Heart left ventricle (tissue), 13 donors: ENCODE measurements around the gene CHRD.

Source experiments
- CTCF ChIP-seq, 12 donors: fragments of 200-600 bp; sonication (generic) in 4 of 12; IDR thresholded peaks; one replicate each; pipeline versions ENCODE4 v1.5.0 to v1.8.0; 2018 to 2022; ENCODE audit warnings: antibody characterized with exemption in 12 of 12, mild to moderate bottlenecking in 5 of 12
- POLR2A ChIP-seq, 2 donors: fragments of 450-650 bp; IDR thresholded peaks; one replicate each; pipeline ENCODE4 v1.6.1; 2017; ENCODE audit warnings: antibody characterized with exemption in 2 of 2, mild to moderate bottlenecking in 2 of 2, moderate library complexity in 2 of 2
- donor health status: ischemic (EF 13 %, LVEDD 7.1; RV severe dilation, severe dysfunction).
- donor health status: DM: no; HTN: yes; CAD: no.
- donor health status: DM: no; HTN: no; CAD: no.
- donor health status: ischemic (EF 25% LVEDD 6.9; RV normal size, moderate dysfunction).
- donor health status: ischemic (EF 25% LVEDD 5.7; RV mildly dilated, moderate dysfunction).
- donor health status: ischemic (EF 35%, LVEDD 5.7; RV mildly dilated, moderate dysfunction).
- donor health status: nonischemic (EF 11% LVEDD 7.7; RV severe dilation, severe dysfunction).
- donor health status: DM: yes; HTN: yes; CAD: no.
- donor health status: PGD.
- donor health status: ischemic (EF 29% LVEDD 5.4; RV normal size, mild dysfunction).
- donor health status: nonischemic (EF 23%, LVEDD 6.1; RV moderate dilation, normal function).

- TF ChIP-seq CTCF (IDR thresholded peaks at IDR 0.05) (no peak), POLR2A (IDR thresholded peaks at IDR 0.05) (no peak)
Measured at GRCh38 chr3:184377374-184377773, 2.5 kb upstream of the CHRD start.
